Non-pigmented ciliary epithelial cell (primary cell): ENCODE measurements around the gene KRT35.
A peak's percentile ranks its signal among the peaks of the same experiment; 100 is the strongest.

Experiments
- DNase-seq: peaks from one replicate; pipeline ENCODE4 v3.0.0-alpha.2; 2010; ENCODE audit warnings: low read depth

The KRT35 gene

DNA sequence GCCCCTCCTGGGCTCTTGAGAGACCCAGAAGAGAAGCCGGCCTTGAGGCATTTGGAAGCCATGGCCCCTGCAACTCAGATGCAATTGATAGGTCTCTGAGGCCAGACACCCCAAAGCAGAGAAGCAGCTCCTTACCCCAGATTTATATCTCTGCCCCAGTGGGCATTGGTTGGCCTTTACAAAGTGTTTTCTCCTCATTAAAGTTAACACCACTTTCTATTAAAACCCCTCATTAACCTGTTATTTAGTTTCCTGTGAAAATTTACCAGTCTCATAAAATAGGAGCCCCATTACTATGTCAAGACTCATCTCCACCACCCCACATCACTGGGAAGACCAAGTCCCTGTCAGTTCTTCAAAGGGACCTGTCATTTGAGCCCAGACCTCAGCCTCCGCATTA, at the start of gene KRT35:
TSS of gene KRT35 (minus strand) at position 116 of the 400 bp plus-strand sequence. CDS start at position 62, 54 bp downstream.
- DNase-seq: no peak

DNA sequence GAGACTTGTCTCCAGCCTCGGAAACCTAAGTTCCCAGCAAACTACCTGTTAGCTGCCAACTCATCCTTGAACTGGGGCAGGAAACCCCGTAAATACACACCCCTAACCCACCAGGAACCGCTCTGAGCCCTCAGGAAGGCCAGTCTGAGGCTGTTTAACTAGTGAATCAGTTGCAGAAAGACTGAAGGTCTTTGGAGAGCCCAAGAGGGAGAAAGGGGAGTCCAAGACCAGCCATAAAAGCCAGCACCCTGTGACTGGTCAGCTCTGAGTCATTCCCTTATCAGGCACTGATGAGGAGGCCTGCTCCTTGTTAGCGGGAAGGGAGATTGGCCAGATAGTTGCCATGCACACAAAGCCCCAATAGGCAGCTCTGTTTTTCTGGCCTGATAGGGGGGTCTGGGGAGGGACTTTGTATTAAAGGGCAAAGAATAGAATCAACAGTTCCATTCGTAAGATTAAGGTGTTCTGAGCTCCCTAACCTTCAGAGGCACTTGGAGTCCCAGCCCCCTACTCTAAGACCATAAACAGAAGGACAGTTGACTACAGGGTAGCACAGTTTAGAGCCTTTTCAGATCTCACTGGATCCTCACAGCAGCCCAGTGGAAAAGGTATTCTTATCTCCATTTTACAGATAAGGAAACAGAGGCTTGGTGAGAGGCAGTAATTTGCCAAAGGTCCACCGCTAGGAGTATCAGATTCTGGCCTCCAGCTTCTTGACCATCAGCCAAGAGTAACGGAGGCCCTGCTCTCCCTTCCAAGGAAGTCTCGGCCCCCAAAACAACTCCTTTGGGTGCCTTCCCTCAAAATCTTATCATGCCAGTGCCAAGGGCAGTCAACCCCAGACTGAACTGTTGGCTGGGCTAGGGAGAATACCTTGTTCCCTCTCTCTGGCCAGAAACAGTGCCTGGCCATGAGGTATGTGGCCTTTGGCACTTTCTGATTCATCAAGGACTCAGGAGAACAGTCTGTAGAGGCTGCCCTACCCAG, 49.4 kb upstream of the KRT35 start:
- DNase-seq: peak; percentile 83

DNA sequence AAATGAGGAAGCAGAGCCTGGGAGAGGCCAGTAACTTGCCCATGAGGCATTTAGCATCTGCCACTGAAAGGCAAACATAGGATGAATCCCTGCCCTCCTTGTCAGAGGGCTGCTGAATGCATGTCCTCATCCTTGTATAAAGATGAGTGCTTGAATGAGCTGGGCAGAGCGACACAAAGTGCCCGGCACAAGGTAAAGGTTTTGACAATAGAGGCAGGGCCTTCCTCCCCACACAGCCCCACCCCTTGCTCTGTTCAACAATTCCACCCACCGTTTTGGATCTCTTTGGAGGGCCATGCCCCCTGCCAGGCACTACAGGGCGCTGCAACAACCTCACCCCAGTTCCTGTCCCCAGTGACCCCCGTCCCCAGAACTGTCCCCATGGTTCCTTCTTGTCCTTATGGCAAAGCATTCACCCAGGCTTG, 48.6 kb upstream of the KRT35 start:
- DNase-seq: no peak

DNA sequence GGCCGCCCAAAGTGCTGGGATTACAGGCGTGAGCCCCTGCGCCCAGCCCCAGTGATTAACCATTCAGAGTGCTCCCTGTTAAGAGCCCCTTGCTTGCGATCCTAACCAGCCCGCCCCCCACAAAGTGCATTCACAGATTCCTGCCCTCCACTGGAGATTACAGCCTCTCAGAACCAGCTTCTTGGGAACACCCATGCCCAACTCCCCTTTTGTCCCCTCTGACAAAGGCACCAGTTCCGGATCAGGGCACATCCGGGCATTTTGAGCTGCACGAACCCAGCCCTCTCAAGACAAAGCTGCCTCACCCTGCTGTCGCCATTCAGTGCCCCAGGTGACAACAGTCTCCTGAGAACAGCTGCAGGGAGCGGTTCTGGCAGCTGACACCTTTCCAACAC, 48.0 kb upstream of the KRT35 start:
- no peak for DNase-seq

DNA sequence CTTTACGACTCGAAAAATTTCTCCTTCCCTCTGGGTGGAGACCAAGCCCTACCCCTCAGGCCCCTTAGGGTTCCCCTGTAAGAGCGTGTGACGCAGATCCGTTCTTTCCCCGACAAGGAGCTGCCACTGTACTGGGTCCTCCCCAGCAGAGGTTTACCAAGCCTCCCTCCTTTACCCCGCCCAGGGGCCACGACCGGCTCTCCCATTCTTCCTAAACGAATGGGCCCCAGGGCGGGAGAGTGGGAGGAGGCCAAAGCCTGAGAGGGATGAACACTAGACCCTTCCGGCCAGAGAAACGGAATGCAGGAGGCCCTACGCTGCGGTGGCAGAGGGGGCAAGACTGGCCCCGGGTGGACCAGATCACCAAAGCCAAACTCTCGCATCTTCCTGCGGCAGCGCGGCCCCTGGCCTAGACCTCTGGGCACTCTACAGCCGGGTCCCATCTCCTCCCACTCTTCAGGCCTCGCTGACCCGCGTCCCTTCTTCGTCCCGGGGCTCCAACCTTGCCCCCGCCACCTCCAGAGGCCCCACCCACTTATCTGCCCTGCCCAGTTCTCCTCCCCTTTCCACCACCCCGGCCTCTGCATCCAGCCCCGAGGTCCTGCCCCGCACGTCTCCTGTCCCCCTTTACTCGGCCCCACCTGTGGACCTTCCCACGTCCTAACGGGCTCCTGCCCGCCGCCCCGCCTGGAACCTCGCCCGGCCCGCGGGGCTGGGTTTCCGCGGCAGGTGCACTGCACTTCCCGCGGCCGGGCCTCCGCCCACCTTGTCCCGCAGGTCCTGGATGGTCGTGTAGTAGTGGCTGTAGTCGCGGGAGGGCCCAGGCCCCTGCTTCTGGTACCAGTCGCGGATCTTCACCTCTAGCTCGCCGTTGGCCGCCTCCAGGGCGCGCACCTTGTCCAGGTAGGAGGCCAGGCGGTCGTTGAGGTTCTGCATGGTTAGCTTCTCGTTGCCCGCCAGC, 46.4 kb upstream of the KRT35 start:
- DNase-seq: no peak

DNA sequence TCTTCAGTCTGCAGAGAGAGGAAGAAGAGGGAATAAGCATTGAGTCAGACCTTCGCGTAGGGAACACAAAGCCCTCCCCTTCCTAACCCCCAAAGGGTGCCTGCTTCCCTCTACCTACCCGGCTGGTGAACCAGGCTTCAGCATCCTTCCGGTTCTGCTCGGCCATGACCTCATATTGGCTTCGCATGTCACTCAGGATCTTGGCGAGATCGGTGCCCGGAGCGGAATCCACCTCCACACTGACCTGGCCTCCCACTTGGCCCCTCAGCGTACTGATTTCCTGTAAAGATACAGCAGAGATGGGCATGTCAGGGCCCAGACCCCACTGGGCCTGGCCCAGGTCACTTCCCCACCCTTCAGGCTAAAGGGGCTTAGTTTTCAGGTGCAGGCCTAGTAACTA, 43.3 kb upstream of the KRT35 start:
- no peak for DNase-seq

DNA sequence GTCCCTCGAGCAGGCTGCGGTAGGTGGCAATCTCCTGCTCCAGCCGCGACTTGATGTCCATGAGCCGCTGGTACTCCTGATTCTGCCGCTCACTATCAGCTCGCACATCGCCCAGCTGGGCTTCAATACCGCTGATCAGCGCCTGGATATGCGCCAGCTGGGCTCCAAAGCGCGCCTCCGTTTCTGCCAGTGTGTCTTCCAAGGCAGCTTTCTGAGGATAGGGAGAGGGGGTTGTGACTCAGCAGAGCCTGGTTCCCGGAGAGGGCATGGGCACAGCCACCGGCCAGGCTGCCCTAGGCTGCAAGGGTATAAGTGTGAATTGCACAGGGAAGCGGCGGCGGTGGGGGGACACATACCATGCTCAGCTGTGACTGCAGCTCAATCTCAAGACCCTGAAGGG, 42.8 kb upstream of the KRT35 start:
- no peak for DNase-seq

DNA sequence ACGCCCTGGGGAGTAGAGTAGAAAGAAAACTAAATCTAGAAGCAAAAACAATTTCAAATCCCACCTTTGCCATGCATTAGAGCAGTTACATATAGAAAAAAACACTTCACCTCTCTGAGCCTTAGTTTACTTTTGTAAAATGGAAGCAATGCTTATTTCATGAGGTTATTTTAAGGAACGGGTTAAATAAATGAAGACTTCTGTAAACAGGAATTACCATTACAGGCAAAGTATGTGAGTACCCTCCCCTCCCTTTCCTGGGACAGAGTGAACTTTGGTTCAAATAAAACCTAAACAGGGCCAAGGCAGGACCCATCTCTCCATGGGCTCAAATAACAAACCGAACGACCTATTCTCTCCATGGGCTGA, 42.3 kb upstream of the KRT35 start:
- DNase-seq: no peak

DNA sequence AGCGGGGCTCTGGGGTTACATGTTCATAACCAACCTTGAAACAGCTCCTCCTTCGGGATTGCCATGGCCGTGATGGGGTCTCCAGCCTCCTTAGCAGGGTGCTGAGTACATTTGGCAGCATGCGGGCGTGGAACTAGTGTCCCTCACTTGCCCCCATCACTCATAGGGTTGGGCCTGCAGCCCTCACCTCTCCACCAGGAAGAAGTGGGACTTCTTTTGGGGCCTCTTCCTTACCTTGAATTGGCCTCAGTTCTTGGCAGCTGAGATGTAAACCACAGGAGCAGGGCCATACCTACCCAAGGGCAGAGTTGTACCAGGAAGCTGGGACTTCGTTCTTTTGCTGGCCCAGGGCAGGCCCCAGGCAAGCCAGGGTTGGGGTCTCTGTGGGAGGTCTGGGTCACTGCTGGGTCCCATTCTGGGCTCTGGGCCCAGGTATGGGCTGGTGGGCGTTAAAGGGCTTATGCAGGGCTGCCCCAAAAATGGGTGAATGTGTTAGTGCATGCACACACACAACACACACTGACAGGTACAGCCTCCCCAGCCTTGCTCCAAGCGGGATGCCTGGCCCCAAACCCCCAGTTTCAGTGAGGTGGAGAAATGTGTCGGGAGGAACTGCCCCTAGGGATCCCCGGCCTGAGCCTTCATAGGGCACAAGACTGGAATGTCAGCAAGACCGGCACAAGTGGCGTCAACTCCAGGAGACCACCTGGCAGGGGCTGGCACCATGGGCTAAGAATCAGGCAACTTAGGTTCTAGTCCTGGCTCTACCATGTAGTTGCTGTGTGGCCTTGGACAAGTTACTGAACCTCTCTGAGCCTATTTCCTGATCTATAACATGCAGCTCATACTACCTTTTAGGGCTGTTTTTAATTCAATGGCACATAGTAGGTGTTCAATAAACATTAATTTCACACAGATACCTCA, 41.6 kb upstream of the KRT35 start:
- no peak for DNase-seq

DNA sequence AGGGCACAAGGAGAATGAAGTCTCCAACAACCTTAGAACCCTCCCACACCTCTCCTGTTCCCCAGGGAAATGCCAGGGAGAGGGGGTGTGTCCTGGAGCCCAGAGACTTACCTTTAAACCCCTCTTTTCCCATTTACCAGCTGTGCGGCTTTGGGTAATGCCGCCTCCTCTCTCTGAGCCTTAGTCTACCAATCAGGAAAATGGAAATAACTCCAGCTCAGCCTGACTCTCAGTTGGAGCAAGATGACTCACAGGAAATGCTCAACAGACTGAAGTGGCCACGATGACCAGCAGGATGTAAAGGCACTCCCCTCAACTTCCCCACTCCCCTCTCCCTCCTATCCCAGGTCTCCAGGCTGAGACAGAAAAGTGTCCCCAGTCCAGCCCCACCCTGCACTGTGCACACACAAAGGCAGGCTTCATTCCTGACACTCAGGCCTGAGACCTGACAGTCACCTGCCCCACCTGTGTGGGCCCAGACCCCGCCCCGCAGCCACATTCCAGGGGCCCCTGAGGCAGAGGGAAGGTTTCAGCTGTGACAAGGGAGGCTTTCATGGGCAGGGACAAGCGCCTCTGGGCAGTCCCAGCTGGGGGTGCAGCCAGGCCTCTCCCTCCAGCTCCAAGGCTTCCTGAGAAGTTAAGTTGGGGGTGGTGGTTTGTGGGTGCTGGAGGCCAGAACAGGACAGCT, 40.8 kb upstream of the KRT35 start:
- peak; percentile 82 for DNase-seq

DNA sequence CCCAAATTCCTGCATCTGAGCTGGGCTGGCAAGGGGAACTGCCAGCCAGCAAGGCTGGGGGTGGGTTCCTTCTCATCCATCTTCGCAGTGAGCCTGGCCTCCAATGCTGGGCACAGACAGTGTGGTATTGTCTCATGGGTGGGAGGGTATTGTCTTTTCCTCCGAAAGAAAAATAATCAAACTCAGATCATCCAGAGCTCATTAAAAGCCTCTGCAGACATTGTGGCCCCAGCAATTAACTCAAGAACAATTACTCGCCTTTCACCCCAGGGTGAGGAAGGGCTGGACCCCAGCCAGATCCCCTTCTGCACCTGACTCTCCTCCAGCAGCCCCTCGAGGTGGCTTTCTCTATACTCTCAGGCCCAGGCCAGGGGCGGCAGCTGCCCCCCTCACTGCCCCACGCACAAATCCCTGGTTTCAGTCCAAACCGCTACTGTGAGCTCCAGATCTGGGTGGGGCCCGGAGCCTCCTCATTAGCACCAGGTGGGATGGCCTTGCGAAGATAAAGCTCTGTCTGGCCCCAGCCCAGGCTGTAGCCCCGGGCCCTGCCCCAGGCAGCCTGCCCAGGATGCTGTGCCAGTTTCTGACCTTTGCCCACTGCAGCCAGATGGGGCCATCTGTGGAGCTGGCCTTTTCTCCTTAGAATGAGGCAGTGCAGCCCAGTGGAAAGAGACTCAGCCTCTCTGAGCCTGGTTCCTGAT, 40.0 kb upstream of the KRT35 start:
- DNase-seq: no peak

DNA sequence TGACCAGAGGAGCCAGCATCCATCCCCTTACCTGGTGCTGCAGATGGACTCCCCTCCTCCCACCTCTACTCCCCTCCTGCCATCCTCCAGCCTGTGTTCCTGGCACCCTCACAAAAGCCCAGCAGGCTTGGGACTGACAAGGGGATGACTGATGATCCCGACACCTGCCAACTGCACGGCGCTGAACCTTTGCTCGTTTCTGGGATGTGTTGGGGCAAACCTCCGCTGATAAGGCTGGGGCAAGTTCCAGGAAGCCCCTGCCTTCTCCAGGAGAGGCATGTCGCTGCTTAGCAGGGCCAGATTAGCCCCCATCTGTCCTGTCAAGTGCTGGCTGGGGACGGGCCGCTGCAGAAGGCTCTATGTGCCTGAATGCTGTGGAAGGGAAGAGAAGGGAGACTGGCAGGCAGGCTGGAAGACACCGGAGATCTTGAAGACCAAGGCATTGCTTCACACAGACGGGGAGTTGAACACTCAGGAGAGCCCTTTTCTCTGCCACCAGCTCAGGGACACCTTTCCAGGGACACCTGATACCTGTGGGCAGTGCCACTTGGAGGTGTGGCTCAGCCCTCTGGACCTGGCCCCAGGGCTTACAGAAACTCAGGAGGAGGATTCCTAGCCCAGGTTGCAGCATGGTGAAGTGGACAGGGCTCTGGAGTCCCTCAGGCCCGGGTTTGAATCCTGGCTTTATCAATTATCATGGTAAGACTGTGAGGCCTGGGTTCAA, 38.7 kb upstream of the KRT35 start:
- DNase-seq: no peak

DNA sequence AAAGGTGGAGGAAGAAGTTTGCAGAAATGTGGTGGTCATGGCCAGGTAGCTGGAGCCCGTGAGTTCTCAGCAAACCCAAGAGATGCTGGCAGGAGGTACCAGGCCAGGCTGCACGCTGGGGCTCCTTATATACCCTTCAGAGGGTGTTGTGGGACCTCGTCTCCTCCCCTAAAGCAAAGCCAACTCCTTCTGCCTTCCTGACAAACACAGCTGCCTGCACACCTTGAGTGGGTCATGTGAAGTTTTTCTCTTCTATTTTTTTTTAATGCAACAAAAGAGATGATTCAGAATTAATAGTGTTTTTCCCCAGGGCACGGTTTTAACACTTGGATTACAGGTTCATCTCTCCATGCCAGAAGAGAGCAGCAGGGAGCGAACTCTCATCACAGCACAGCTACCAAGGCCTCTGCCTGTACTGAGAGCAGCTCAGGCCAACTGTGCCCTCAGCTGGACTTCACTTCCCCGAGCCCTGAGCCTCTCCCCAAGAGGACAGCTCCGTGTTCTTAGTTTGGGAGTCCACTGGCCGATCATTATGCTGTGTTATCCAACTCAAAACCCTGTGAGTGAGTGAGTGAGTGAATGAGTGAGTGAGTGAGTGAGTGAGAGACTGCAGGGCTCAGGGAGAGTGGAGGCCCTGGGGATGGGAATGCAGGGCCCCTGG, 38.0 kb upstream of the KRT35 start, which contains the start of gene KRT15:
TSS of gene KRT15 (minus strand) at position 102 of the 661 bp plus-strand sequence. CDS start at position 39, 63 bp downstream.
- DNase-seq: no peak

DNA sequence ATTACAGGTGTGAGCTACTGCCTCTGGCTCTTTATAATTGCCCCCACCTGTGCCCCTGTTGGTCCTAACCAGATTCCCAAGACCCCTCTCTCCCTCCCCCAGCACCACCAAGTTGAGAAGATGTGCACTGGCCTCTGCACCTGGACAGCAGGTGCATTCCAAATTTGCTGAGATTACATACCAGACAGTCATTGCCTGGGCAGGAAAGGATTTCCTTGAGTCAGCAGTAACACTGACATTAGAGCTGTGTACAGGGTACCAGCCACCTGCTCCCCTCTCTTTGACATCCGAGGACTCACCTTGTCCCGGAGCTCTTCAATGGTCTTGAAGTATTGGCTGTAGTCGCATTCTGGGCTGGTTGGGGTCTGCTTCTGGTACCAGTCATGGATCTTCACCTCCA, 37.1 kb upstream of the KRT35 start:
- DNase-seq: no peak

DNA sequence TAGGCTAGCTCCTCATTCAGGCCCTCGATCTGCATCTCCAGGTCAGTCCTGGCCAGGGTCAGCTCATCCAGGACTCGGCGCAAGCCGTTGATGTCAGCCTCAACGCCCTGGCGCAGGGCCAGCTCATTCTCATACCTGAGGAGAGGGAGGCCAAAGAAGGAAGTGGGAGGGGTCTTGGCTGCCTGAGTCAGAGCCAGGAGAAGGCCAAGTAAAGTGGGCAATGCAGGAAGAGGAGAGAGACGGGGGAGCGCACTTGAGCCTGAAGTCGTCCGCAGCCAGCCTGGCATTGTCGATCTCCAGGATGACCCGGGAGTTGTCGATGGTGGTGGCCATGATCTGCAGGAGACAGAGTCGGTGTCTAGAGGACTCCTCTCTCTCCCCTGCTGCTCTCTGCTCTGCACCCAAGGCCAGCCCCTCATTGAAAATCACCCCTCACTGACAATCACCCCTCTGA, 35.9 kb upstream of the KRT35 start:
- no peak for DNase-seq

DNA sequence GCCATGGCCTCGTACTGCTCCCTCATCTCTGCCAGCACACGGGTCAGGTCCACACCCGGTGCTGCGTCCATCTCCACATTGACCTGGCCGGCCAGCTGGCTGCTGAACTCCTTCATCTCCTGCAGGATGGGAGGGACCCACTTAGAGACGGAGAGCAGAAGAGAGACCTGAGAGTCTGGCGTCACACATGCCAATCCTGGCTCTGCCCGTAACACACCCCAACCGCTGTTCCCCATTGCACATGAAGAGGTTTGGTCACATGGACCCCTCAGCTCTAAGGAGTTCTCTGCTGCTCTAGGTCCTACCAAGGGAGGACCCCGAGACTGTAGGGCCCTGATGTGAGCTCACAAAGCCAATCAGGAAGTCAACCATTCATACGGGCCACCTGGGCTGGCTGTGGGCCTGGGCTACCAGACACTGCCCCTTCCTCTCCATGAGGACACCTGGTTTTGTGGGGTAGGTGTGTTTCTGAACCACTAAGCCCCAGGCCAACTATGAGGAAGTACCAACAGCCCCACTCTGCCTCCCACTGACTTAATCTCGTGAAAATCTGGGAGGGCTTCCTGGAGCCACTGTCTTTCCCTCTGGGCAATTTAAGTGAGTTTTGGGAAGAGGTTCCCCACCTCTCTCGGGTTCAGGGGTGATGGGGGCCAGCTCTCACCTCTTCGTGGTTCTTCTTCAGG, 35.3 kb upstream of the KRT35 start:
- no peak for DNase-seq

DNA sequence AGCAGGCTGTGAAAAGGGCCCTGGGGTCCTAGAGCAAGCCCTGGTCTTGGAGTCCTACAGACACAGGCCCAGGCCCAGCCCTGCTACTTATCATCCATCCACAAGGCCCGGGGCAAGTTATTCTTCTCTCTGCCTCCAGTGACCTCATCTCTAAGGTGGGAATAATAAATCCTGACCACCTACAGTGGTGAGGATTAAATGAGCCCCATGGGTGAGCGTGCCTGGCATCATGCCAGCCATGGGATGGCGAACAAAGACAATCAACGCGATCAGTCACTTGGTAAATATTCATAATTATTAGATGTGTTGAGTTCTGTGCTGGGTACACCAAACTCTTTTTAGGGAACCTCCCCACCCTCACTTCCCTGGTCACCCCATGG, 32.2 kb upstream of the KRT35 start:
- DNase-seq: no peak

DNA sequence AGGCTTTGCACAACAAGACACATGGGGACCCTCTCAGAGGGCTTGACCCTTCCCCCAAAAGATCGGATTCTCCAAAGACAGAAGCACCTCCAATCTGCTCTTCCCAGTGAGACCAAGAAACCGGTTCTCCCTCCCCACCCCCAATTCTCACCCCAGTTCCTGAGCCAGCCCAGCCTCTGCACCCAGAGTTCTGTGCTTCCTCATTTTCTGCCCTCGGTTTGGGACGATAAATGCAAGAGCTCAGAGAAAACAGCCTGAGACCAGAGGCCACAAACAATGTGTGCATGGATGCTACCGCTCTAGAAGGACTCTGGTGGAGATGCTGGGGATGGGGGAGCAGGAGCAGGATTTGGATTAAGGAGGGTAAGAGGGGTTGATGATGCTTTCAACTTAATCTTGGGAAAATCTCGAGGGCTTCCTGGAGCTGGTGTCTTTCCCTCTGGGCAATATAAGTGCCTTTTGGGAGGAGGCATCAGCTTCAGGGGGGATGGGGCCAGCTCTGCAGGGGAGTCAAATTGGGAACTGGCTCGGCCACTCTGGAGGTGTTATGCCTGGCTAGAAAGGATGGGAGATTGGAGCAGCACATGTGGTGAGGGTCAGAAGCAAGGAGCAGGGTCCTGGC, 31.7 kb upstream of the KRT35 start:
- no peak for DNase-seq
